Activated CD4-positive, alpha-beta T cell treated with anti-CD3 and anti-CD28 coated beads, Interleukin-2, amount 10 ng/mL, durations not matched to agents 24 days and 14 days (primary cell): Measurements from ENCODE around the gene SNX30. TPM values are rescaled to one million over a fixed set of nuclear protein-coding genes. Genes with fewer than 3 reads are reported as not detected.

ENCODE experiments used
- DNase-seq: peaks from one replicate; pipeline ENCODE4 v3.0.0; 2022
- H3K27ac Mint-ChIP-seq: one replicate; pipeline ENCODE4 v1.8.0; 2022; ENCODE audit warnings: mild to moderate bottlenecking, mixed read lengths
- H3K27me3 Mint-ChIP-seq: one replicate; pipeline ENCODE4 v1.8.0; 2022; ENCODE audit warnings: mixed read lengths
- H3K36me3 Mint-ChIP-seq: one replicate; pipeline ENCODE4 v1.8.0; 2022; ENCODE audit warnings: low read depth, mild to moderate bottlenecking, mixed read lengths
- H3K4me1 Mint-ChIP-seq: one replicate; pipeline ENCODE4 v1.8.0; 2021; ENCODE audit warnings: mixed read lengths
- H3K4me3 Mint-ChIP-seq: one replicate; pipeline ENCODE4 v1.8.0; 2022; ENCODE audit warnings: mild to moderate bottlenecking, moderate library complexity, mixed read lengths
- H3K9me3 Mint-ChIP-seq: one replicate; pipeline ENCODE4 v1.8.0; 2021; ENCODE audit warnings: mixed read lengths
- intact Hi-C: fragments of 100-400 bp; cut with micrococcal nuclease; formaldehyde crosslinking; loops from one replicate; pipeline ENCODE4 v1.15.1; 2023
- total RNA-seq: library from RNA; stranded (reverse); gene quantifications from 2 replicates; pipeline ENCODE4 v1.2.3, GENCODE V29; 2022

SNX30 gene
- total RNA-seq, 1 donor from 2014 or later, result 2.6 TPM

- intact Hi-C loops, result loop anchor here (10.0 kb wide), 1 partner anchor 397 kb away; the partner anchor contains the start of gene SLC31A2
- Mint-ChIP-seq H3K27ac (no peak overlapping the region), H3K36me3 (peaks cover 5% of the 10 kb centered on the region), H3K27me3 (peaks cover 8% of the 10 kb centered on the region), H3K4me1 (peaks cover 46% of the 10 kb centered on the region), H3K9me3 (peaks cover 4% of the 10 kb centered on the region), H3K4me3 (no peak overlapping the region)
- no peak for DNase-seq
Measured at GRCh38 chr9:112757282-112757883, 6.8 kb downstream of the SNX30 start.

DNA sequence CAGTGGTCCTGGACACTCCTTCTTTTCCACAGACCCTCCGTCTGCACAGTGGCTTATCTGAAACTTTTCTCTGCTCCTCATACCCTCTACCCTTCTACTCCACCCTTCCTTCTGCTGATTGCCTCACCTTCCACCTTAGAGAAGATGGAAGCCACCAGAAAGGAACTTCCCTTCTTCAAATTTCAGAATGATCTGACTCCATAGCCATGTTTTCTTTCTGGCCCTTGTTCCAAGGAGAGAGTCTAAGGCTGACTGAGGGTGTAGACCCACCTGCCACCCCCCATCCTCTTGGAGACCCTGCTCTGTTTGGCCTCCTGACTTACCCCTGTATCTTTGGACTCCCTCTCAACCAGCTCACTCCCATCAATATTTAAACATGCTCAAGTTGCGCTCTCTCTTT is 7.4 kb downstream of the SNX30 start:
- intact Hi-C loops, result loop anchor here (10.0 kb wide), 1 partner anchor 397 kb away; the partner anchor contains the start of gene SLC31A2

GRCh38 chr9:112760821-112761220 is 10.3 kb downstream of the SNX30 start:
- Mint-ChIP-seq H3K4me3 (no peak overlapping the region), H3K27ac (no peak overlapping the region), H3K9me3 (peaks cover 4% of the 10 kb centered on the region), H3K4me1 (peaks cover 19% of the 10 kb centered on the region), H3K27me3 (peaks cover 8% of the 10 kb centered on the region), H3K36me3 (peaks cover 5% of the 10 kb centered on the region)
- intact Hi-C loops, result no loop called here
- no peak for DNase-seq

More for the DNA sequence above, 7.4 kb downstream of the SNX30 start:
- Mint-ChIP-seq H3K27ac (no peak overlapping the region), H3K36me3 (peaks cover 5% of the 10 kb centered on the region), H3K4me1 (peaks cover 41% of the 10 kb centered on the region), H3K27me3 (peaks cover 8% of the 10 kb centered on the region), H3K4me3 (no peak overlapping the region), H3K9me3 (peaks cover 4% of the 10 kb centered on the region)
- DNase-seq, result no peak

DNA sequence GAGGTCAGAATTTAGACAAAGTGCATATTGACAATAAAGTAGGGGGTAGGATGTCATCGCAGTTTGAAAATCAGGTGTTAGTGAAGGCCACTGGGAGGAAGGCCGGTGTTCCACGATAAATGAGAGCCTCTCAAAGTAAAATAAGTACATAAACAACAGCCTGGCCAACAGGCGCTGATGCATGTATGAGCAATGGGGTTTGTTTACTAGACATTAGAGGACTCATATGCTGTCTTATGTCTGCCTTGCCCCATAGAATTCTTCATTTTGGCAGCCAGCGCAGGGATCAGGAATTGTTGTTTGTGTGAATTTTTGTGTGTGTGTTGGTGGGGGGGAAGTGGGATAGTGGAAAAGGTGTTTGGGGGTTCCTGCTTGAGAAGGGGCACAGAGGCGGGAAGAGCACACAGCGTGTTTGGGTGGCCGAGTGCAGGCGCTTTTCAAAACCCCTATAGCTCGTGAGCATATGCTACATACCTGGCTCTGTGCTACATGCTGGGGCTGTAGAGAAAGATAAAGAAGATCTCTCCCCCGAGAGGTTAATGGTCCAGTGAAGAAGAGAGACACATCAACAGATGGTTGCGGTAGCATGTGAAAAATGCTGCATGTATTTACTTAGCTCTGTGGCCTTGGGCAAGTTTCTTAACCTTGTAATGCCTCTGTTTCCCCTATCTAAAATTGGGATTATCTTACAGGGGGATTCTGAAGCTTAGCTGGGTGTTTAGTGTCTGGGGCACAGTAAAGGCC is 11.5 kb downstream of the SNX30 start:
- peaks cover 11% of the 10 kb centered on the region for H3K9me3 Mint-ChIP-seq
- H3K27ac Mint-ChIP-seq, result no peak overlapping the region
- no peak overlapping the region for H3K4me3 Mint-ChIP-seq
- intact Hi-C loops, result no loop called here
- H3K27me3 Mint-ChIP-seq, result peaks cover 8% of the 10 kb centered on the region
- peaks cover 13% of the 10 kb centered on the region for H3K4me1 Mint-ChIP-seq
- DNase-seq, result no peak
- H3K36me3 Mint-ChIP-seq, result peaks cover 8% of the 10 kb centered on the region

GRCh38 chr9:112762726-112763518 is 12.4 kb downstream of the SNX30 start:
- peaks cover 4% of the 10 kb centered on the region for H3K27me3 Mint-ChIP-seq
- no peak for DNase-seq
- intact Hi-C loops, result no loop called here
- no peak overlapping the region for H3K27ac Mint-ChIP-seq
- H3K36me3 Mint-ChIP-seq, result peaks cover 8% of the 10 kb centered on the region
- peaks cover 5% of the 10 kb centered on the region for H3K4me1 Mint-ChIP-seq
- H3K4me3 Mint-ChIP-seq, result no peak overlapping the region
- H3K9me3 Mint-ChIP-seq, result peaks cover 9% of the 10 kb centered on the region

- Mint-ChIP-seq H3K36me3 (peaks cover 11% of the 10 kb centered on the region), H3K9me3 (peaks cover 16% of the 10 kb centered on the region), H3K4me3 (no peak overlapping the region), H3K27me3 (peaks cover 2% of the 10 kb centered on the region), H3K4me1 (peaks cover 6% of the 10 kb centered on the region), H3K27ac (no peak overlapping the region)
- intact Hi-C loops, result no loop called here
- no peak for DNase-seq
Measured at GRCh38 chr9:112764344-112764743, 13.8 kb downstream of the SNX30 start.

- H3K27me3 Mint-ChIP-seq, result peaks cover 2% of the 10 kb centered on the region
- intact Hi-C loops, result no loop called here
- peaks cover 16% of the 10 kb centered on the region for H3K9me3 Mint-ChIP-seq
- H3K27ac Mint-ChIP-seq, result no peak overlapping the region
- peaks cover 4% of the 10 kb centered on the region for H3K4me1 Mint-ChIP-seq
- H3K36me3 Mint-ChIP-seq, result peaks cover 15% of the 10 kb centered on the region
- no peak overlapping the region for H3K4me3 Mint-ChIP-seq
- no peak for DNase-seq
Measured at GRCh38 chr9:112764837-112765236, 14.3 kb downstream of the SNX30 start.

- H3K27me3 Mint-ChIP-seq, result peaks cover 2% of the 10 kb centered on the region
- intact Hi-C loops, result no loop called here
- H3K4me1 Mint-ChIP-seq, result peaks cover 2% of the 10 kb centered on the region
- H3K9me3 Mint-ChIP-seq, result peaks cover 16% of the 10 kb centered on the region
- DNase-seq, result no peak
- peaks cover 16% of the 10 kb centered on the region for H3K36me3 Mint-ChIP-seq
- H3K27ac Mint-ChIP-seq, result no peak overlapping the region
- no peak overlapping the region for H3K4me3 Mint-ChIP-seq
Measured at GRCh38 chr9:112765281-112765680, 14.7 kb downstream of the SNX30 start.

DNA sequence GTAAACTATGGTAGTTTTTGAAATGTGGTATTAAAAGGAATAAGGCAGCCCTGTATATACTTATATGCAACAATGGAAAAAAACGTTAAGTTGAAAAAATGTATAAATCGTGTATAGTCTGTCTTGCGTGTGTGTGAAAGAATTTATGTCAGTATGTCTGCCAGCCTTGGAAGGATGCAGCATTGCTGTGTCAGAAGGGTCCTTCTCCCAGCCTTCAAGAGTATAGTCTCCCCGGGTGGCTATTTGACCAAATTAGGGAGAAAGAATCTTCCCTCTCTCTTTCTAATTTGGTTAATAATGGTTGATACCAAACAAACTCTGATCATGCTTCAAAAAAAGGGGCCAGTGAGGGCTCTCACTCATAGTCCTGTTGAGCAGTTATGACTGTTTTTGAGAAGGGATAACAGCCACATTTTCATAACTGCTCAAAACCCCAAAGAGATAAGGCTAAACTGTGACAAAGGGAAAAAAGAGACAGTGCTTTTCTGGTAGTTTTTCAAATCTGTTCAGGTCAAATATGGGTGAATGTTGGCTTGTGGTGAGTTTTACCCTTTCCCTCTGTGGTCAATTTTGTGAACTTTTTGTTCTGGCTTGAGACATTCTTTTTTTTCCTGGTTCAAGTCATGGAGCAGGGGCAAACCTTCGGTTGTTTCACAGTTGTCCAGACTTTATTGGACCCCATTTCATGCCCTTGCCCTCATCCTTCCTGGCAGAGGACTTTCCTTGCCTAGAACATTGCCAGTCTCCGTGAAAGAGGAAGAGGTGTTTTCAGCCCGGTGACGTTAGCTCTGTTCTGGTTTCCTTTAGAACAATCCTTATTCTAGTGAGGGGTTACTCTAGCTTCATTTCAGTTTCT is 21.0 kb downstream of the SNX30 start:
- intact Hi-C loops, result loop anchor here (2.0 kb wide), 1 partner anchor 17 kb away; no protein-coding TSS in a partner anchor
- peaks cover 13% of the 10 kb centered on the region for H3K36me3 Mint-ChIP-seq
- H3K4me1 Mint-ChIP-seq, result peaks cover 27% of the 10 kb centered on the region
- H3K9me3 Mint-ChIP-seq, result peaks cover 10% of the 10 kb centered on the region
- no peak for DNase-seq
- H3K27ac Mint-ChIP-seq, result peak overlapping the region; percentile 35
- peak overlapping the region; percentile 31 for H3K4me3 Mint-ChIP-seq
- peaks cover 3% of the 10 kb centered on the region for H3K27me3 Mint-ChIP-seq

- H3K4me3 Mint-ChIP-seq, result no peak overlapping the region
- H3K4me1 Mint-ChIP-seq, result peaks cover 27% of the 10 kb centered on the region
- peaks cover 13% of the 10 kb centered on the region for H3K36me3 Mint-ChIP-seq
- H3K27me3 Mint-ChIP-seq, result peaks cover 3% of the 10 kb centered on the region
- H3K27ac Mint-ChIP-seq, result peak overlapping the region; percentile 35
- peaks cover 9% of the 10 kb centered on the region for H3K9me3 Mint-ChIP-seq
- no peak for DNase-seq
- intact Hi-C loops, result no loop called here
Measured at GRCh38 chr9:112772215-112772509, 21.6 kb downstream of the SNX30 start.

- Mint-ChIP-seq H3K27me3 (peaks cover 3% of the 10 kb centered on the region), H3K4me3 (no peak overlapping the region), H3K4me1 (peaks cover 27% of the 10 kb centered on the region), H3K9me3 (peaks cover 9% of the 10 kb centered on the region), H3K36me3 (peaks cover 13% of the 10 kb centered on the region), H3K27ac (no peak overlapping the region)
- DNase-seq, result no peak
- intact Hi-C loops, result no loop called here
Measured at GRCh38 chr9:112772551-112772950, 22.0 kb downstream of the SNX30 start.

DNA sequence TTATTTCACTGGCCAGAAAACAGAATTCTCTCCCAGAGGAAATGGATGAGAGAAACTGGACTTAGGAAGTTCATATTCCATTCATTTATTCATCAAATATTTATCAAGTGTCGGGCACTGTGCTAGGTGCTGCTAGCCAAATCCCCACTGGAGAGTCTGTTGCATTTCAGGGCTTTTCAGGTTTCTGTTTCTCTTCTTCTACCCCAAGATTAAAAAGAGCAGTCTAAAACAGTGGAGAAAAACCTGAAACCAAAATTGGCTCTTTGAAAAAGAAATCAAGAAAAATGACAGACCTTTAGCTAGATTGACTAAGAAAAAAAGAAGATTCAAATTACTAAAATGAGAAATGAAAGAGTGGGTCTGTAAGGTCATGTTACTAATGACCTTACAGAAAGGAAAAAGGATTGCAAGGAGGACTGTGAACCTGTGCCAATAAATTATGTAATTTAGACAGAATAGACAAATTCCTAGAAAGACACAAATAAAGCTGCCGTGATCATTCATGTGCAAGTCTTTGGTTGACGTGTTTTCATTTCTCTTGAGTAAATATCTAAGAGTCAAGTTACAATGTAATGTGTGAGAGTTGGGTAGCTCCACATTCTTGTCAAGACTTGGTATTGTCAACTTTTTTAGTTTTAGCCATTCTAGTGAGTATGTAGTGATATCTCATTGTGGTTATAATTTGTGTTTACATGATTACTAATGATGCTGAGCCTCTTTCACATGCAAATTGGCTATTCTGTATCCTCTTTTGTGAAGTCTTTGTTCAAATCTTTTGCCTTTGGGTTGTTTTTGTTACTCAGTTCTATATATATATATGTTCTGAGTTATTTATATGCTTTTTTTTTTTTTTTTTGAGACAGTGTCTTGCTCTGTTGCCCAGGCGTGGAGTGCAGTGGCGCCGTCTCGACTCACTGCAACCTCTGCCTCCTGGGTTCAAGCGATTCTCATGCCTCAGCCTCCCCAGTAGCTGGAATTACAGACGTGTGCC is 23.7 kb downstream of the SNX30 start:
- H3K36me3 Mint-ChIP-seq, result peaks cover 7% of the 10 kb centered on the region

More for the DNA sequence above, 23.7 kb downstream of the SNX30 start:
- intact Hi-C loops, result no loop called here
- DNase-seq, result no peak
- Mint-ChIP-seq H3K9me3 (peaks cover under 1% of the 10 kb centered on the region), H3K4me1 (peaks cover 29% of the 10 kb centered on the region), H3K27ac (no peak overlapping the region), H3K27me3 (peaks cover 3% of the 10 kb centered on the region), H3K4me3 (no peak overlapping the region)
